DND-41 (cell line): Measurements from ENCODE around the gene RRP8.

Source experiments
- ATAC-seq: fragments of 200-7000 bp; cut with Tn5 transposase; 3 replicates; pipeline ENCODE4 v1.9.1; 2021; ENCODE audit warnings: low read depth; ENCODE audit not compliant: insufficient read depth
- DNase-seq: peaks from one replicate; pipeline ENCODE4 v3.0.0-alpha.2; 2020
- H2AFZ ChIP-seq: 2 replicates; pipeline ENCODE4 v1.6.0; 2012; ENCODE audit warnings: low read depth, low read length
- H3K27ac ChIP-seq: 2 replicates; pipeline ENCODE4 v1.5.1; 2012; ENCODE audit warnings: low read length, inconsistent platforms
- H3K27me3 ChIP-seq: fragments of 200-600 bp; sonication (generic); 2 replicates; pipeline ENCODE4 v1.6.0; 2012; ENCODE audit warnings: low read length, mild to moderate bottlenecking, inconsistent platforms; ENCODE audit not compliant: insufficient read depth, poor library complexity
- H3K36me3 ChIP-seq: 2 replicates; pipeline ENCODE4 v1.5.1; 2012; ENCODE audit warnings: low read length, inconsistent platforms; ENCODE audit not compliant: insufficient read depth
- H3K4me1 ChIP-seq: 2 replicates; pipeline ENCODE4 v1.5.1; 2012; ENCODE audit warnings: mild to moderate bottlenecking, low read length; ENCODE audit not compliant: insufficient read depth
- H3K4me2 ChIP-seq: 2 replicates; pipeline ENCODE4 v1.6.0; 2012; ENCODE audit warnings: mild to moderate bottlenecking, moderate library complexity, low read length, inconsistent platforms; ENCODE audit not compliant: insufficient read depth
- H3K4me3 ChIP-seq, 2 experiments: fragments of 200-600 bp in 1 of 2; shearing (Covaris generic) in 1 of 2; 2 replicates each; pipeline ENCODE4 v1.5.1; 2012 to 2016; ENCODE audit warnings: inconsistent platforms in 2 of 2, low read length in 2 of 2, mild to moderate bottlenecking in 2 of 2, low read depth in 1 of 2, moderate library complexity in 1 of 2
- H3K79me2 ChIP-seq: 2 replicates; pipeline ENCODE4 v1.6.0; 2012; ENCODE audit warnings: low read length, inconsistent platforms; ENCODE audit not compliant: insufficient read depth
- H3K9ac ChIP-seq: 2 replicates; pipeline ENCODE4 v1.6.0; 2012; ENCODE audit warnings: low read depth, mild to moderate bottlenecking, inconsistent platforms, low read length, moderate library complexity
- H3K9me3 ChIP-seq: 2 replicates; pipeline ENCODE4 v1.5.1; 2012; ENCODE audit warnings: low read length, moderate library complexity, mild to moderate bottlenecking, inconsistent platforms; ENCODE audit not compliant: insufficient read depth, severe bottlenecking
- H4K20me1 ChIP-seq: 2 replicates; pipeline ENCODE4 v1.6.0; 2012; ENCODE audit warnings: low read length; ENCODE audit not compliant: insufficient read depth
- CTCF ChIP-seq: IDR thresholded peaks from 2 replicates; pipeline ENCODE4 v1.5.1; 2012; ENCODE audit warnings: borderline replicate concordance, low read length, moderate library complexity, mild to moderate bottlenecking; ENCODE audit not compliant: poor library complexity, severe bottlenecking; ENCODE audit errors: extremely low read depth
- EZH2 ChIP-seq: IDR thresholded peaks from 3 replicates; pipeline ENCODE4 v1.6.1; 2012; ENCODE audit warnings: borderline replicate concordance, low read depth, mild to moderate bottlenecking, moderate library complexity, low read length, inconsistent platforms; ENCODE audit not compliant: severe bottlenecking

RRP8 gene

GRCh38 chr11:6615046-6615445 lies 11.6 kb upstream of the RRP8 start:
- Histone ChIP-seq H3K36me3 (peaks cover 44% of the 10 kb centered on the region), H3K27ac (no peak overlapping the region), H3K4me3 (no peak overlapping the region), H3K79me2 (peaks cover 41% of the 10 kb centered on the region), H3K4me2 (no peak overlapping the region), H3K27me3 (no peaks in the 10 kb centered on the region), H2AFZ (no peak overlapping the region), H4K20me1 (peaks cover 12% of the 10 kb centered on the region), H3K9ac (no peak overlapping the region), H3K4me1 (peaks cover 54% of the 10 kb centered on the region), H3K9me3 (no peaks in the 10 kb centered on the region)
- TF ChIP-seq CTCF (no peak), EZH2 (no peak)
- DNase-seq, result no peak
- no peak for ATAC-seq

DNA sequence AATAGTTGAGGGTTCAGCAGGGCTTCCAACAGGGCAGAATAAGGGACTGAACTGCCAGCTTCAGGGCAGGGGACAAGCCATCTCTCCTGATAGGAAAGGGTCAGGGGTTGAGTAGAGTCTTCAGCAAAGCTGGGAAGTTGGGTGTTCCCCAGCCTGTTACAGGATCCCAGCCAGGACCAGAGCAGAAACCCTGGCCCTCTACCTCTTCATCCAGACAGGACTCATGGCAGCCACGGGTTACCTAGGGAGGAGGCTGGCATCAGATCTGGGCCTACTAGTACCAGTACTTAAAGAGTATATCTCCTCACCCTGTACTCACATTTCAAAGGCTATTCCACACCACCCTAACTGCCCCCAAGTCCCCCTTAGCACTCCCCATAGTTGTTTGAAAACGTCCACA lies 11.0 kb upstream of the RRP8 start:
- Histone ChIP-seq H3K4me1 (peaks cover 55% of the 10 kb centered on the region), H2AFZ (no peak overlapping the region), H3K9ac (no peak overlapping the region), H3K4me2 (no peak overlapping the region), H3K4me3 (no peak overlapping the region), H3K27me3 (no peaks in the 10 kb centered on the region), H4K20me1 (peaks cover 14% of the 10 kb centered on the region), H3K79me2 (peaks cover 43% of the 10 kb centered on the region), H3K36me3 (peaks cover 50% of the 10 kb centered on the region), H3K27ac (no peak overlapping the region), H3K9me3 (no peaks in the 10 kb centered on the region)
- DNase-seq (no peak), ATAC-seq (no peak)
- TF ChIP-seq EZH2 (no peak), CTCF (no peak)

- no peak for TF ChIP-seq CTCF
- no peak for TF ChIP-seq EZH2
- Histone ChIP-seq H3K4me3 (no peak overlapping the region), H3K27me3 (no peaks in the 10 kb centered on the region), H3K79me2 (peaks cover 36% of the 10 kb centered on the region), H3K4me2 (peak overlapping the region; percentile 99), H3K4me1 (peaks cover 53% of the 10 kb centered on the region), H3K36me3 (peaks cover 59% of the 10 kb centered on the region), H2AFZ (no peak overlapping the region), H3K27ac (no peak overlapping the region), H4K20me1 (peaks cover 14% of the 10 kb centered on the region), H3K9me3 (no peaks in the 10 kb centered on the region), H3K9ac (peak overlapping the region; percentile 72)
- ATAC-seq (no peak), DNase-seq (no peak)
Observed at GRCh38 chr11:6613496-6613895, 10.1 kb upstream of the RRP8 start.
